GM12873 (cell line): ENCODE results near the gene CNPY3.

ENCODE experiments used
- CTCF ChIP-seq: IDR thresholded peaks from 2 replicates; pipeline ENCODE4 v1.5.1; 2012; ENCODE audit warnings: low read depth, mild to moderate bottlenecking, moderate library complexity, low read length, control low read depth; ENCODE audit not compliant: insufficient read depth; ENCODE audit errors: missing control alignments

CNPY3 gene

GRCh38 chr6:42914546-42914945 is 14.7 kb upstream of the CNPY3 start:
- TF ChIP-seq CTCF = no peak

- TF ChIP-seq CTCF = no peak
Observed at GRCh38 chr6:42915732-42916131, 13.5 kb upstream of the CNPY3 start, which contains the start of gene PTCRA. Gene PTCRA, plus strand, starts transcription at chr6:42916053. Its CDS starts 17 bp downstream, at chr6:42916070.

GRCh38 chr6:42916288-42916687 is 13.0 kb upstream of the CNPY3 start:
- TF ChIP-seq CTCF = no peak

GRCh38 chr6:42921801-42922200 is 7.5 kb upstream of the CNPY3 start:
- no peak for TF ChIP-seq CTCF

- TF ChIP-seq CTCF = no peak
Observed at GRCh38 chr6:42923666-42924065, 5.6 kb upstream of the CNPY3 start.

GRCh38 chr6:42925248-42925857 is 3.9 kb upstream of the CNPY3 start:
- no peak for TF ChIP-seq CTCF

GRCh38 chr6:42929821-42930360 is 611 bp downstream of the CNPY3 start:
- TF ChIP-seq CTCF = no peak
